SU-DHL-6 (cell line): ENCODE data around the gene ECHDC1.

Source experiments
- CTCF ChIP-seq: fragments of 200-600 bp; sonication (generic); IDR thresholded peaks from one replicate; pipeline ENCODE4 v1.5.1; 2017; ENCODE audit warnings: antibody characterized with exemption, mild to moderate bottlenecking, low read length, moderate library complexity; ENCODE audit not compliant: insufficient read depth, poor library complexity, severe bottlenecking
- EZH2phosphoT487 ChIP-seq: fragments of 200-600 bp; sonication (generic), shearing (Covaris generic); conservative IDR thresholded peaks from 2 replicates; pipeline ENCODE4 v1.6.1; 2018; ENCODE audit warnings: mild to moderate bottlenecking, antibody characterized with exemption, low read length, moderate library complexity, mixed read lengths

DNA sequence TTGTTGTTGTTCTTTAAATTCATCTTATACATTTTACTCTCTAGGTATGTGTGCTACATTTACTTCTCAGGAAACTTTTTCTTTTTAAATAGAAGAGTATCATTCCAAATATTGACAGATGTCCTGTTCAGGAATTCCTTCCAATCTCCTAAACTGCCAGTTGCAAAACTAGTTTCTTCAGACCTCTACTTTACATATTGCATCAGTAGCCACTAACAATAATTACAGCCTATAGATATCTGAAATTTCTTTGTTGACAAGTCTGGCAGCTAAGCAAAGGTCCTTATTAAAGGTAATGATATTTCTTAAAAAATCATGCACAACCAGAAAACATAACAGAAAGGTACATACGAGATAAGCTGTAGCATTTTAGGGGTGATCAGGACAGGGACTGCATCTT, 4.5 kb downstream of the ECHDC1 start:
- TF ChIP-seq CTCF (no peak), EZH2phosphoT487 (no peak)
